ENCODE data around the gene SLC2A6. TPM values are rescaled to one million over a fixed set of nuclear protein-coding genes. Genes with fewer than 3 reads are reported as not detected.

The SLC2A6 gene
- total and polyA plus RNA-seq, 2 experiments from 2014 or later: 7.3 to 10.6 TPM

DNA sequence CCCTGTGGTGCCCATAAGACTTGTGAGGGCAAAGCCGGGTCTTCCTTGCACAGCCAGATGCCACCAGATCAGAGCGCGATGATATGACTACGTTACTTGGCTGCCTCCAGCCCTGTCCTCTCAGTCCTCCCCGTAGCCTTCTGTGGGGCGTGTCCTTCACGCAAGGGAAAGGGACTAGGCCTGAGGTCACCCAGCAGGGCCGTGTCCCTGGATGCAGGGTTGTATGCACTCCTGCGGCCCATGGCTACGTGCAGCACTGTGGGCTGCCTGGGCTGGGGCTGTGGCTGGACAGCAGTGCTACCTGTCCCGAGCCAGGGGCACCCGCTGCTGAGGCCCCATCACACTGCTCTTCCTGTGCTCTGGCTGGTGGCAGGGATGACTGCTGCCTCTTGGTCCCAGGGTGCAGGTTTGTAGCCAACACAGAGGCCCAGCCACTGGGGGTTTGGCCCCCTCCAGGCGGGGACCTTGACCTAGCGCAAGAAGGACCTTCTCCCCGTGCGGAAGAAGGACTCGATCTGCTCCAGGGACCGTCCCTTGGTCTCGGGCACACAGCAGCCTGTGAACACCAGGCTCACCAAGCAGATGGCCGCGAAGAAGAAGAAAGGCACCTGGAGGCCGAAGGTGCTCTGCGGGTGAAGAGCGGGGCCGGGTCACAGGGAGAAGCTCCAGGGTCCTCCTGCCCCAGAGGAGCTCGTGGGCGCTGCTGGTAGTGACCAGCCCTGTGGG lies 7.2 kb downstream of the SLC2A6 start:
- DNase-seq (ENCODE audit: low spot score): no peak
- Histone ChIP-seq H4K20me1 (ENCODE audit: insufficient read depth, poor library complexity, severe bottlenecking) (no peaks in the 10 kb centered on the region), H3K79me2 (no peaks in the 10 kb centered on the region), H3K9me2 (replicated peaks; ENCODE audit: insufficient read depth) (no peaks in the 10 kb centered on the region), H3K4me2 (no peak overlapping the region), H3K27me3 (no peaks in the 10 kb centered on the region), H3K36me3 (replicated peaks; ENCODE audit: insufficient read depth, low read depth) (no peaks in the 10 kb centered on the region), H3K27ac (no peak overlapping the region), H3K9me3 (ENCODE audit: low read depth) (no peaks in the 10 kb centered on the region), H3K4me3 (no peak overlapping the region), H2AFZ (no peak overlapping the region), H3K4me1 (ENCODE audit: insufficient read depth) (no peaks in the 10 kb centered on the region)
- WGBS (ENCODE audit: low lambda C conversion rate, missing lambda C conversion rate): 87% methylated on average over 27 of the region's 27 CpGs
- no peak for TF ChIP-seq EZH2phosphoT487 (IDR thresholded peaks at IDR 0.05; ENCODE audit: low read depth, severe bottlenecking, unreplicated experiment)
- TF ChIP-seq CTCF (IDR thresholded peaks at IDR 0.05; ENCODE audit: poor library complexity): no peak
- no peak for TF ChIP-seq EZH2 (IDR thresholded peaks at IDR 0.05; ENCODE audit: borderline replicate concordance)

- WGBS (ENCODE audit: low lambda C conversion rate, missing lambda C conversion rate): 94% methylated on average over 7 of the region's 7 CpGs
- no peak overlapping the region for H3K4me3 ChIP-seq
- H2AFZ ChIP-seq: no peak overlapping the region
- no peaks in the 10 kb centered on the region for H3K4me1 ChIP-seq (ENCODE audit: insufficient read depth)
- H3K36me3 ChIP-seq (replicated peaks; ENCODE audit: insufficient read depth, low read depth): no peaks in the 10 kb centered on the region
- no peak overlapping the region for H3K4me2 ChIP-seq
- H3K9me3 ChIP-seq (ENCODE audit: low read depth): no peaks in the 10 kb centered on the region
- no peaks in the 10 kb centered on the region for H3K27me3 ChIP-seq
- no peaks in the 10 kb centered on the region for H3K9me2 ChIP-seq (replicated peaks; ENCODE audit: insufficient read depth)
- no peak for DNase-seq (ENCODE audit: low spot score)
- H4K20me1 ChIP-seq (ENCODE audit: insufficient read depth, poor library complexity, severe bottlenecking): no peaks in the 10 kb centered on the region
- no peak overlapping the region for H3K27ac ChIP-seq
- no peak for TF ChIP-seq CTCF (IDR thresholded peaks at IDR 0.05; ENCODE audit: poor library complexity)
- no peak for TF ChIP-seq EZH2phosphoT487 (IDR thresholded peaks at IDR 0.05; ENCODE audit: low read depth, severe bottlenecking, unreplicated experiment)
- TF ChIP-seq EZH2 (IDR thresholded peaks at IDR 0.05; ENCODE audit: borderline replicate concordance): no peak
- no peaks in the 10 kb centered on the region for H3K79me2 ChIP-seq
Measured at GRCh38 chr9:133470988-133471387, 7.9 kb downstream of the SLC2A6 start.

GRCh38 chr9:133470427-133470924 lies 8.4 kb downstream of the SLC2A6 start:
- Histone ChIP-seq H3K4me2 (no peak overlapping the region), H3K4me3 (no peak overlapping the region), H3K36me3 (replicated peaks; ENCODE audit: insufficient read depth, low read depth) (no peaks in the 10 kb centered on the region), H3K4me1 (ENCODE audit: insufficient read depth) (no peaks in the 10 kb centered on the region), H3K27ac (no peak overlapping the region), H3K9me3 (ENCODE audit: low read depth) (no peaks in the 10 kb centered on the region), H2AFZ (no peak overlapping the region), H3K79me2 (no peaks in the 10 kb centered on the region), H3K27me3 (no peaks in the 10 kb centered on the region), H4K20me1 (ENCODE audit: insufficient read depth, poor library complexity, severe bottlenecking) (no peaks in the 10 kb centered on the region), H3K9me2 (replicated peaks; ENCODE audit: insufficient read depth) (no peaks in the 10 kb centered on the region)
- DNase-seq (ENCODE audit: low spot score): no peak
- WGBS (ENCODE audit: low lambda C conversion rate, missing lambda C conversion rate): 82% methylated on average over 16 of the region's 16 CpGs
- TF ChIP-seq EZH2 (IDR thresholded peaks at IDR 0.05; ENCODE audit: borderline replicate concordance): no peak
- no peak for TF ChIP-seq CTCF (IDR thresholded peaks at IDR 0.05; ENCODE audit: poor library complexity)
- no peak for TF ChIP-seq EZH2phosphoT487 (IDR thresholded peaks at IDR 0.05; ENCODE audit: low read depth, severe bottlenecking, unreplicated experiment)
